GM23338 (cell line): ENCODE data around the gene TMA7. TPM values are rescaled to one million over a fixed set of nuclear protein-coding genes. Genes with fewer than 3 reads are reported as not detected.

Source experiments
- ATAC-seq: fragments of 200-7000 bp; cut with Tn5 transposase; 3 replicates; pipeline ENCODE4 v1.9.1; 2020
- DNase-seq: peaks from one replicate; pipeline ENCODE4 v3.0.0-alpha.2; 2015; ENCODE audit warnings: low spot score
- H2AFZ ChIP-seq: fragments of 200-600 bp; sonication (generic); 2 replicates; pipeline ENCODE4 v1.8.0; 2016; ENCODE audit warnings: antibody characterized with exemption, mild to moderate bottlenecking, moderate library complexity
- H3F3A ChIP-seq: fragments of 200-600 bp; sonication (generic); replicated peaks from 2 replicates; pipeline ENCODE4 v1.8.0; 2017; ENCODE audit warnings: antibody characterized with exemption, mixed run types, low read depth
- H3K27ac ChIP-seq: fragments of 200-600 bp; sonication (generic); 2 replicates; pipeline ENCODE4 v1.6.1; 2016; ENCODE audit warnings: low read depth
- H3K27me3 ChIP-seq: fragments of 200-600 bp; sonication (generic); 2 replicates; pipeline ENCODE4 v1.8.0; 2016; ENCODE audit warnings: mild to moderate bottlenecking, mixed run types, moderate library complexity; ENCODE audit not compliant: insufficient read depth
- H3K36me3 ChIP-seq: fragments of 200-600 bp; sonication (generic); 2 replicates; pipeline ENCODE4 v1.8.0; 2016; ENCODE audit warnings: mild to moderate bottlenecking; ENCODE audit not compliant: insufficient read depth
- H3K4me1 ChIP-seq: fragments of 200-600 bp; sonication (generic); 2 replicates; pipeline ENCODE4 v1.8.0; 2016; ENCODE audit warnings: mild to moderate bottlenecking, moderate library complexity; ENCODE audit not compliant: insufficient read depth
- H3K4me2 ChIP-seq: fragments of 200-600 bp; sonication (generic); 2 replicates; pipeline ENCODE4 v1.7.1; 2017; ENCODE audit warnings: mixed run types
- H3K4me3 ChIP-seq: fragments of 200-600 bp; sonication (generic); 2 replicates; pipeline ENCODE4 v1.6.1; 2016; ENCODE audit warnings: mixed run types
- H3K79me2 ChIP-seq: fragments of 200-600 bp; sonication (generic); replicated peaks from 2 replicates; pipeline ENCODE4 v1.8.0; 2017; ENCODE audit warnings: mild to moderate bottlenecking; ENCODE audit not compliant: insufficient read depth
- H3K9me2 ChIP-seq: fragments of 200-600 bp; sonication (generic); 2 replicates; pipeline ENCODE4 v1.8.0; 2017; ENCODE audit not compliant: insufficient read depth
- H4K20me1 ChIP-seq: fragments of 200-600 bp; sonication (generic); replicated peaks from 2 replicates; pipeline ENCODE4 v1.8.0; 2017; ENCODE audit warnings: mild to moderate bottlenecking; ENCODE audit not compliant: insufficient read depth
- H3K27ac Mint-ChIP-seq: 2 replicates; pipeline ENCODE4 v1.8.0; 2020; ENCODE audit warnings: inconsistent platforms, mild to moderate bottlenecking, moderate library complexity, mixed read lengths
- H3K27me3 Mint-ChIP-seq: 3 replicates; pipeline ENCODE4 v1.8.0; 2022; ENCODE audit warnings: low read depth, mild to moderate bottlenecking, moderate library complexity, mixed read lengths, inconsistent platforms; ENCODE audit not compliant: insufficient read depth, poor library complexity
- H3K36me3 Mint-ChIP-seq: 3 replicates; pipeline ENCODE4 v1.8.0; 2021; ENCODE audit warnings: low read depth, mild to moderate bottlenecking, inconsistent platforms, moderate library complexity, mixed read lengths
- H3K4me1 Mint-ChIP-seq: 3 replicates; pipeline ENCODE4 v1.8.0; 2020; ENCODE audit warnings: mild to moderate bottlenecking, inconsistent platforms, mixed read lengths
- H3K4me3 Mint-ChIP-seq: 3 replicates; pipeline ENCODE4 v1.8.0; 2021; ENCODE audit warnings: moderate library complexity, mild to moderate bottlenecking, inconsistent platforms, mixed read lengths
- H3K9me3 Mint-ChIP-seq: 3 replicates; pipeline ENCODE4 v1.8.0; 2020; ENCODE audit warnings: moderate library complexity, mild to moderate bottlenecking, inconsistent platforms, mixed read lengths
- CREB1 ChIP-seq: fragments of 250-450 bp; sonication (Bioruptor Pico); IDR thresholded peaks from 2 replicates; pipeline ENCODE4 v1.5.0; 2020; ENCODE audit warnings: low read depth, mild to moderate bottlenecking, moderate library complexity
- CTCF ChIP-seq, 2 experiments: fragments of 200-600 bp in 1 of 2; sonication (generic) in 1 of 2; conservative IDR thresholded peaks; 2 replicates each; pipeline versions ENCODE4 v1.5.1 to v1.6.1; 2016 to 2017; ENCODE audit warnings: antibody characterized with exemption in 2 of 2, low read depth in 2 of 2, mild to moderate bottlenecking in 2 of 2, moderate library complexity in 1 of 2
- ETS1 ChIP-seq: IDR thresholded peaks from 2 replicates; pipeline ENCODE4 v1.6.1; 2016; ENCODE audit warnings: antibody characterized with exemption
- EZH2phosphoT487 ChIP-seq: fragments of 200-600 bp; sonication (generic); IDR thresholded peaks from one replicate; pipeline ENCODE4 v1.8.1; 2018; ENCODE audit warnings: antibody characterized with exemption; ENCODE audit not compliant: unreplicated experiment
- JUNB ChIP-seq: IDR thresholded peaks from one replicate; pipeline ENCODE4 v1.6.1; 2016; ENCODE audit warnings: antibody characterized with exemption; ENCODE audit not compliant: unreplicated experiment
- NANOG ChIP-seq: IDR thresholded peaks from 2 replicates; pipeline ENCODE4 v1.6.1; 2016; ENCODE audit warnings: antibody characterized with exemption, borderline replicate concordance
- REST ChIP-seq: IDR thresholded peaks from one replicate; pipeline ENCODE4 v1.6.1; 2018; ENCODE audit warnings: antibody characterized with exemption; ENCODE audit not compliant: unreplicated experiment
- STAT1 ChIP-seq: IDR thresholded peaks from one replicate; pipeline ENCODE4 v1.6.1; 2016; ENCODE audit warnings: antibody characterized with exemption; ENCODE audit not compliant: unreplicated experiment
- ZNF114 ChIP-seq: fragments of 250-450 bp; sonication (Bioruptor Pico); IDR thresholded peaks from 2 replicates; pipeline ENCODE4 v1.5.0; 2020; ENCODE audit warnings: mild to moderate bottlenecking, moderate library complexity
- ZNF462 ChIP-seq: fragments of 250-450 bp; sonication (Bioruptor Pico); IDR thresholded peaks from 2 replicates; pipeline ENCODE4 v1.5.0; 2020; ENCODE audit warnings: mild to moderate bottlenecking, moderate library complexity
- polyA plus RNA-seq: library from polyadenylated mRNA; unstranded; fragments of >200 nt; fragmentation: Nextera tagmentation; extraction: Ambion mirVana; gene quantifications from 2 replicates; pipeline ENCODE4 v1.2.1, GENCODE V29; 2016
- total RNA-seq: library from RNA; depleted of rRNA; stranded (reverse); fragments of >200 nt; shearing (Covaris generic); gene quantifications from 2 replicates; pipeline ENCODE4 v1.2.3, GENCODE V29; 2014

TMA7 gene
- total and polyA plus RNA-seq, 2 experiments from 2014 or later: 419 to 2,089 TPM

GRCh38 chr3:48429960-48430707 is 9.9 kb upstream of the TMA7 start, which contains the start of gene PLXNB1 (continued):
- TF ChIP-seq ETS1: 0 out of 2 replicates have a peak, but pooled peaks have one; percentile 39
- no peak for TF ChIP-seq ZNF462 (CRISPR knock-in tag)
- no peak for TF ChIP-seq EZH2phosphoT487
- TF ChIP-seq STAT1: no peak

GRCh38 chr3:48430708-48431101 is 9.4 kb upstream of the TMA7 start:
- Mint-ChIP-seq H3K36me3 (peaks cover 48% of the 10 kb centered on the region), H3K27ac (peak overlapping the region; percentile 97), H3K9me3 (peaks cover 3% of the 10 kb centered on the region; the same call in 1 of the 3 replicates), H3K4me3 (peak overlapping the region; percentile 88), H3K4me1 (peaks cover 52% of the 10 kb centered on the region), H3K27me3 (peaks cover 13% of the 10 kb centered on the region)
- DNase-seq (no peak), ATAC-seq (no peak)
- peak overlapping the region; percentile 84 for H3K4me3 ChIP-seq
- H3K36me3 ChIP-seq: peaks cover 10% of the 10 kb centered on the region
- peaks cover 35% of the 10 kb centered on the region for H3K4me1 ChIP-seq
- peak overlapping the region; percentile 86 for H3K4me2 ChIP-seq
- H3K79me2 ChIP-seq: peaks cover 48% of the 10 kb centered on the region
- peak overlapping the region; percentile 99 for H3K27ac ChIP-seq
- peaks cover 38% of the 10 kb centered on the region for H3F3A ChIP-seq
- no peak overlapping the region for H2AFZ ChIP-seq
- no peaks in the 10 kb centered on the region for H3K27me3 ChIP-seq
- H3K9me2 ChIP-seq: no peaks in the 10 kb centered on the region
- H4K20me1 ChIP-seq: peaks cover 9% of the 10 kb centered on the region
- TF ChIP-seq NANOG (no peak), CTCF (conservative IDR thresholded peaks at IDR 0.05; ENCODE audit: low read depth in 2 of 2) (no peak), ZNF114 (no peak), EZH2phosphoT487 (no peak), REST (no peak), ETS1 (no peak), CREB1 (CRISPR knock-in tag) (no peak), JUNB (no peak)
